Endothelial cell of umbilical vein (primary cell): ENCODE results near the gene MYLK. TPM values are rescaled to one million over a fixed set of nuclear protein-coding genes. Genes with fewer than 3 reads are reported as not detected.

Source experiments
- BruUV-seq: library from RNA; stranded (reverse); fragments of 400-500 nt; replicated peaks from 2 replicates; lab custom pipeline; 2021; lab: Mats Ljungman, UMichigan
- CTCF ChIA-PET: fragments of 300-600, 350-600 bp; sonication (Branson Sonifier 250); formaldehyde crosslinking; loops from one replicate; lab custom pipeline; 2021; ENCODE audit warnings: antibody characterized with exemption, inconsistent platforms; lab: Charles Lee
- POLR2A ChIA-PET: fragments of 300-600, 350-600 bp; sonication (Branson Sonifier 250); formaldehyde crosslinking; loops from one replicate; lab custom pipeline; 2021; ENCODE audit warnings: antibody characterized with exemption, inconsistent platforms; lab: Charles Lee
- DNase-seq: peaks from one replicate; pipeline ENCODE4 v3.0.0-alpha.2; 2011; ENCODE audit warnings: low read depth, low spot score
- FAIRE-seq: peaks from 2 replicates; lab custom pipeline; 2011; peaks lifted over from hg19 to GRCh38; lab: Jason Lieb, UNC
- H2AFZ ChIP-seq: 2 replicates; pipeline ENCODE4 v1.6.0; 2012; ENCODE audit warnings: low read depth, low read length, control low read depth, inconsistent platforms
- H3K27ac ChIP-seq: 2 replicates; pipeline ENCODE4 v1.5.1; 2011; ENCODE audit warnings: low read depth, mild to moderate bottlenecking, control low read depth, low read length, moderate library complexity; ENCODE audit not compliant: insufficient read depth
- H3K27me3 ChIP-seq, 2 experiments: 2 replicates each; pipeline versions ENCODE4 v1.6.0 to v1.6.1; 2011; ENCODE audit warnings: low read length in 2 of 2, mixed read lengths in 1 of 2; ENCODE audit not compliant: control insufficient read depth in 2 of 2, insufficient read depth in 2 of 2
- H3K36me3 ChIP-seq, 2 experiments: 2 replicates in 1 of 2; 3 replicates in 1 of 2; pipeline ENCODE4 v1.5.1; 2011; ENCODE audit warnings: low read length in 2 of 2, mild to moderate bottlenecking in 1 of 2, moderate library complexity in 1 of 2; ENCODE audit not compliant: control insufficient read depth in 2 of 2, insufficient read depth in 2 of 2; ENCODE audit errors: extremely low read depth in 1 of 2
- H3K4me1 ChIP-seq: 3 replicates; pipeline ENCODE4 v1.5.1; 2011; ENCODE audit warnings: mild to moderate bottlenecking, low read length; ENCODE audit not compliant: control insufficient read depth, insufficient read depth; ENCODE audit errors: extremely low read depth
- H3K4me2 ChIP-seq: 2 replicates; pipeline ENCODE4 v1.6.1; 2011; ENCODE audit warnings: low read length, control low read depth, mixed read lengths; ENCODE audit not compliant: insufficient read depth
- H3K4me3 ChIP-seq, 3 experiments: fragments of 200-600 bp in 1 of 3; sonication (generic), shearing (Covaris generic) in 1 of 3; replicated peaks in 1 of 3; 2 replicates each; pipeline ENCODE4 v1.5.1; 2011 to 2016; ENCODE audit warnings: control low read depth in 3 of 3, low read length in 3 of 3, mild to moderate bottlenecking in 2 of 3, inconsistent platforms in 1 of 3, low read depth in 1 of 3, moderate library complexity in 1 of 3; ENCODE audit not compliant: insufficient read depth in 1 of 3
- H3K79me2 ChIP-seq: 2 replicates; pipeline ENCODE4 v1.6.0; 2012; ENCODE audit warnings: low read length, inconsistent platforms; ENCODE audit not compliant: control insufficient read depth, insufficient read depth
- H3K9ac ChIP-seq: replicated peaks from 2 replicates; pipeline ENCODE3; 2011; ENCODE audit warnings: low read length, control low read depth; ENCODE audit not compliant: insufficient read depth; ENCODE audit errors: extremely low read depth
- H3K9me1 ChIP-seq: replicated peaks from 3 replicates; pipeline ENCODE4 v1.6.0; 2011; ENCODE audit warnings: mild to moderate bottlenecking, low read length; ENCODE audit not compliant: control insufficient read depth, insufficient read depth; ENCODE audit errors: extremely low read depth
- H3K9me3 ChIP-seq: replicated peaks from 2 replicates; pipeline ENCODE4 v1.5.1; 2012; ENCODE audit warnings: low read length, inconsistent platforms; ENCODE audit not compliant: control insufficient read depth, insufficient read depth
- H4K20me1 ChIP-seq: replicated peaks from 2 replicates; pipeline ENCODE3; 2011; ENCODE audit warnings: mild to moderate bottlenecking, low read length; ENCODE audit not compliant: control insufficient read depth, insufficient read depth; ENCODE audit errors: extremely low read depth
- EZH2 ChIP-seq: IDR thresholded peaks from 2 replicates; pipeline ENCODE4 v1.6.1; 2012; ENCODE audit warnings: borderline replicate concordance, low read depth, mild to moderate bottlenecking, moderate library complexity, low read length, inconsistent platforms; ENCODE audit not compliant: severe bottlenecking
- FOS ChIP-seq: IDR thresholded peaks from 2 replicates; pipeline ENCODE4 v1.6.1; 2011; ENCODE audit warnings: mild to moderate bottlenecking, low read length, moderate library complexity, borderline replicate concordance; ENCODE audit not compliant: insufficient read depth
- GATA2 ChIP-seq: IDR thresholded peaks from 2 replicates; pipeline ENCODE4 v1.7.0; 2011; ENCODE audit warnings: low read depth, mild to moderate bottlenecking, moderate library complexity, mixed read lengths, low read length; ENCODE audit not compliant: insufficient read length, insufficient read depth
- JUN ChIP-seq: IDR thresholded peaks from 2 replicates; pipeline ENCODE4 v1.6.1; 2011; ENCODE audit warnings: borderline replicate concordance, low read depth; ENCODE audit not compliant: insufficient read length, insufficient read depth
- MYC ChIP-seq: IDR thresholded peaks from one replicate; pipeline ENCODE4 v1.6.1; 2011; ENCODE audit warnings: mild to moderate bottlenecking, low read depth, low read length
- POLR2A ChIP-seq: IDR thresholded peaks from 2 replicates; pipeline ENCODE4 v1.6.1; 2012; ENCODE audit warnings: low read depth, mild to moderate bottlenecking, control low read depth, low read length
- POLR2AphosphoS5 ChIP-seq: IDR thresholded peaks from 2 replicates; pipeline ENCODE4 v1.6.1; 2012; ENCODE audit warnings: low read depth, mild to moderate bottlenecking, control low read depth, low read length, moderate library complexity; ENCODE audit not compliant: insufficient read depth
- dilution Hi-C: fragments of 300-500 bp; cut with MboI; formaldehyde crosslinking; loops from one replicate; pipeline ENCODE4 v1.15.0; 2019; ENCODE audit warnings: low sequenced_read_pairs; ENCODE audit not compliant: extremely low pct_ligation_motif_present
- intact Hi-C: fragments of 100-400 bp; cut with micrococcal nuclease; formaldehyde crosslinking; loops from one replicate; pipeline ENCODE4 v1.10.0; 2022
- polyA plus RNA-seq, 4 experiments: library from polyadenylated mRNA; depleted of rRNA in 3 of 4; stranded (reverse) in 3 of 4; unstranded in 1 of 4; fragments of >200 nt; gene quantifications; 2 replicates each; pipeline versions ENCODE4 v1.2.1 to v1.2.3, GENCODE V29; 2011 to 2012; ENCODE audit warnings: missing spikeins in 1 of 4
- total RNA-seq: library from RNA; stranded (reverse); gene quantifications from 2 replicates; pipeline ENCODE4 v1.2.3, GENCODE V29; 2021
- TF ChIP-seq, protein P1 (sequence below), 2 donors: IDR thresholded peaks; 1 replicate in 1 of 2; 2 replicates in 1 of 2; pipeline ENCODE4 v1.5.1; 2011; ENCODE audit warnings: low read length in 2 of 2, mild to moderate bottlenecking in 2 of 2, moderate library complexity in 2 of 2, control low read depth in 1 of 2, inconsistent platforms in 1 of 2, low read depth in 1 of 2; ENCODE audit not compliant: insufficient read depth in 1 of 2; ENCODE audit errors: extremely low read depth in 1 of 2
- TF ChIP-seq, protein P2 (sequence below): IDR thresholded peaks from 2 replicates; pipeline ENCODE4 v1.6.1; 2011; ENCODE audit not compliant: insufficient read depth, insufficient read length

MYLK gene
- total and polyA plus RNA-seq, 2 donors (not counting 3 experiments of a cell fraction or from before 2014, with no cell fraction given), result 10.0 to 22.2 TPM

DNA sequence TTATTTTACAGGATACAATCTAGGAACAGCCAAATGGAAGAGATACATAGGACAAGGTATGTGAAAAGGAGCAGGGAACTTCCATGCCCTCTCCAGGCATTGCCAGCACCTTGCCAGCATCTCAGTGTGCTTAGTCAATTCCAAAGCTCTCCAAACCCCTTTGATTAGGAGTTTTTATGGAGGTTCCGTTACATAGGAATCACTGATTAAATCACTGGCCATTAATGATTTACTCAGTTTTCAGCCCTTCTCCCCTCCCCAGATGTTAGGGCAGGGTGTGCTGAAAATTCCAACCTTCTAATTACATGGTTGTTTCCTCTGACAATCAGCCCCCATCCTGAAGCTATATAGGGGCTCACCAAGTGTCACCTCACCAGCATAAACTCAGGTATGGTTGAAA lies 11.5 kb downstream of the MYLK start:
- DNase-seq (no peak), FAIRE-seq (no peak)
- Histone ChIP-seq H3K9ac (no peak overlapping the region), H3K79me2 (no peaks in the 10 kb centered on the region), H3K4me2 (no peak overlapping the region), H3K9me1 (no peaks in the 10 kb centered on the region), H3K27me3 (peaks cover 3% of the 10 kb centered on the region in 2 experiments), H3K4me1 (no peaks in the 10 kb centered on the region), H3K36me3 (no peaks in the 10 kb centered on the region), H3K9me3 (no peaks in the 10 kb centered on the region), H3K27ac (no peak overlapping the region), H4K20me1 (no peaks in the 10 kb centered on the region), H3K4me3 (no peak overlapping the region), H2AFZ (no peak overlapping the region)
- CTCF ChIA-PET, result interaction anchor here (0.7 to 1.2 kb wide), 4 partner anchors 9 to 17 kb away, joined by 3 to 4 read pairs (median 3); no protein-coding TSS in a partner anchor
- intact Hi-C loops, result no loop called here
- BruUV-seq, result no TSS peak
- dilution Hi-C loops, result no loop called here
- POLR2A ChIA-PET, result no interaction called here
- no peak for TF ChIP-seq FOS
- TF ChIP-seq POLR2AphosphoS5, result no peak
- TF ChIP-seq EZH2, result no peak
- no peak for TF ChIP-seq JUN
- TF ChIP-seq POLR2A, result no peak
- no peak for TF ChIP-seq GATA2
- no peak for TF ChIP-seq MYC
- TF ChIP-seq, protein P1, sequence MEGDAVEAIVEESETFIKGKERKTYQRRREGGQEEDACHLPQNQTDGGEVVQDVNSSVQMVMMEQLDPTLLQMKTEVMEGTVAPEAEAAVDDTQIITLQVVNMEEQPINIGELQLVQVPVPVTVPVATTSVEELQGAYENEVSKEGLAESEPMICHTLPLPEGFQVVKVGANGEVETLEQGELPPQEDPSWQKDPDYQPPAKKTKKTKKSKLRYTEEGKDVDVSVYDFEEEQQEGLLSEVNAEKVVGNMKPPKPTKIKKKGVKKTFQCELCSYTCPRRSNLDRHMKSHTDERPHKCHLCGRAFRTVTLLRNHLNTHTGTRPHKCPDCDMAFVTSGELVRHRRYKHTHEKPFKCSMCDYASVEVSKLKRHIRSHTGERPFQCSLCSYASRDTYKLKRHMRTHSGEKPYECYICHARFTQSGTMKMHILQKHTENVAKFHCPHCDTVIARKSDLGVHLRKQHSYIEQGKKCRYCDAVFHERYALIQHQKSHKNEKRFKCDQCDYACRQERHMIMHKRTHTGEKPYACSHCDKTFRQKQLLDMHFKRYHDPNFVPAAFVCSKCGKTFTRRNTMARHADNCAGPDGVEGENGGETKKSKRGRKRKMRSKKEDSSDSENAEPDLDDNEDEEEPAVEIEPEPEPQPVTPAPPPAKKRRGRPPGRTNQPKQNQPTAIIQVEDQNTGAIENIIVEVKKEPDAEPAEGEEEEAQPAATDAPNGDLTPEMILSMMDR (IDR thresholded peaks at IDR 0.05; ENCODE audit: extremely low read depth in 1 of 2, insufficient read depth in 1 of 2, low read depth in 1 of 2, low read length in 2 of 2), result no peak
- TF ChIP-seq, protein P2, sequence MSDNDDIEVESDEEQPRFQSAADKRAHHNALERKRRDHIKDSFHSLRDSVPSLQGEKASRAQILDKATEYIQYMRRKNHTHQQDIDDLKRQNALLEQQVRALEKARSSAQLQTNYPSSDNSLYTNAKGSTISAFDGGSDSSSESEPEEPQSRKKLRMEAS, result no peak
